ENCODE data around the gene FAM72C. TPM values are rescaled to one million over a fixed set of nuclear protein-coding genes. Genes with fewer than 3 reads are reported as not detected.
"Not testable (repeated sequence)": the region's sequence is repeated elsewhere in the genome, so short reads cannot be mapped to it uniquely, and the experiment has no call there.

FAM72C gene
- 7.7 and 10.2 TPM in 2 replicates for total RNA-seq (2014; rRNA removed; shearing (Covaris generic))

DNA sequence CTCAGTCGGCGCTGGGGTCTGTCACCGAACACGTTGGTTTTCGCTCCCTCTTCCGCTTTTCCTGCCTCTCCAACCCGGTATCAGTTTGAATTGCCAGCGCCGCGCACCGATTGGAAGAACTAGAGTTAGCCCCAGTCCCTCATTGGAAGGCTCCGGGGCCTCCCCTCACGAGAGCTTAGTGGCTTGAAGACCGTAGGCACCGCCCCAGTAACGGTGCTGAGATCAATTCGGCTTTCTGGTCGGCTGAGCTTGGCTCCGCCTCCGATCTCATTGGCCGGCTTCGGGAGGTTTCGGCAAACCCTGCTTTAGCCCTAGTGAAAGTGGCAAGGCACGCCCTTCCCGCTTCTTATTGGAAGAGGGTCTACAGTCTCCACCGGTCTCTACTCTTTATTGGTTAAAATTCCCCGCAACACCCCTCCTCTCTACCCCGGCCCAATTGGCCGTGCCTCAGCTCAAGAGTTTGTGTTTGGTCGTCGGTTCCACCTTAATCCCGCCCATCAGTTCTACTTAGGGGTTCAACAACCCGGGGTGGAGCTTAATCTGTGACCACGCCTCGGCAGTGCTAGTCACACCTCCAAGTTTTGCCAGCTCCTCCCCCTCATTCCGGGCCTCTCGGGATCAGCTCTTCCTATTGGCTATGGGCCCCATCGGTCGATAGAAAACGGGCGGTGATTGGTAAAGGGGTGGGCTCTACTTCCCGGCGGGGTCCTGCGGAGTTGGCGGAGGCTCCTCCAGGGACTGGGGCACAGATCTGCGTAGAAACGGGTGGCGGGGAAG, at the start of gene FAM72C:
FAM72C (minus strand) TSS at position 63 of the 777 bp plus-strand sequence. CDS start 845 bp downstream, outside the sequence.
- not testable (repeated sequence) for DNase-seq (ENCODE audit: low spot score)

DNA sequence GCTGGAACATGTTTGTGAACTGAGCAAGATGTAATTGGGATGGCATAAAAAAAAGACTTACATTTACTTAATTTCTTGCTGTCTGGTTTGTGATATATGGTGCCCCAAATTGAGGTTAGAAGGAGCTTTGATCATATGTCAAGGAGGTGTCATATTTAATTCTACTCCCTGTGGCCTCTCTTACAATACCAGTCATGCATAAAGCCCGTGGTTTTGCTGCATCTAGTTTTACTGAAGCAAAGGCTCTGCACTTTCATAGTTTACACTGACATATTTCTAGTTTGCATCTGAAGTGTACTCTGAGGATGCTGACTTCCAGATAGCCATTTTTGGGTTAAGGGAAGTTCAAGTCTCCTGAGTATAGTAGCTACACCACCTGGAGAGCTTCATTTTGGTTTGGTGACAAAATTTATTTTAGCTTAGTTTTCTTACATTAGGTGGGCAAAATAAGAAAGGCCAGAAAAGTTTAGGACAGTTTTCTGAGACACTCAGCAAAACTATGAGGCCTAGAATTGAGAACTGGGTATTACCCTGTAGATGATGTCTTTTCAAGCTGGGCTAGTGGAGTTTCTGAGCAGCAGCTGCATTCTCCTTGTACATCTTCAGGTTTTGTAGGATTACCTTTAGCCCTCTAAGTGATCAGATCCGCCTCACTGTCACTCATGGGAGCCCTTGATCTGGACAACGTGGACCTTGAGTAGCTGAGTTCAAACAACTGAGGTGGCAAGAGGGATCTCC, 48.4 kb upstream of the FAM72C start:
- DNase-seq (ENCODE audit: low spot score): not testable (repeated sequence)

DNA sequence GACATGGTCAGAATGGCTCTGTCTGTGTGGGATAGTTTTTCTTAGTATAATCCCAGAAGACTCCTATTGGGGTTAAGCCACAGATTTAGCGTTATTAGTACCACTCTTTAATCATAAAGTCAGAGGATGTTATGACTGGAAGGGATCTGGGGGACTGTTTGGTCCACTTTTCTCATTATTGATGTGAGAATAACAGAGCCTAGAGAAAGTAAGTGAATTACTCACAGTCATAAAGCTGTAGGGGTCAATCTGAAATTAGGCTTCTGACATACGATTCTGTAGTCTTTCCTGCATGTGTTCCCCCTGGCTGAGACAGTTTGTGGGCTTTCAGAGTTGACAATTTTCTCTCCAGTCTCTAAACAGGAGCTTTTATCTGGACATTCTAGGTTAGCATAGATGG, 47.3 kb upstream of the FAM72C start:
- not testable (repeated sequence) for DNase-seq (ENCODE audit: low spot score)

DNA sequence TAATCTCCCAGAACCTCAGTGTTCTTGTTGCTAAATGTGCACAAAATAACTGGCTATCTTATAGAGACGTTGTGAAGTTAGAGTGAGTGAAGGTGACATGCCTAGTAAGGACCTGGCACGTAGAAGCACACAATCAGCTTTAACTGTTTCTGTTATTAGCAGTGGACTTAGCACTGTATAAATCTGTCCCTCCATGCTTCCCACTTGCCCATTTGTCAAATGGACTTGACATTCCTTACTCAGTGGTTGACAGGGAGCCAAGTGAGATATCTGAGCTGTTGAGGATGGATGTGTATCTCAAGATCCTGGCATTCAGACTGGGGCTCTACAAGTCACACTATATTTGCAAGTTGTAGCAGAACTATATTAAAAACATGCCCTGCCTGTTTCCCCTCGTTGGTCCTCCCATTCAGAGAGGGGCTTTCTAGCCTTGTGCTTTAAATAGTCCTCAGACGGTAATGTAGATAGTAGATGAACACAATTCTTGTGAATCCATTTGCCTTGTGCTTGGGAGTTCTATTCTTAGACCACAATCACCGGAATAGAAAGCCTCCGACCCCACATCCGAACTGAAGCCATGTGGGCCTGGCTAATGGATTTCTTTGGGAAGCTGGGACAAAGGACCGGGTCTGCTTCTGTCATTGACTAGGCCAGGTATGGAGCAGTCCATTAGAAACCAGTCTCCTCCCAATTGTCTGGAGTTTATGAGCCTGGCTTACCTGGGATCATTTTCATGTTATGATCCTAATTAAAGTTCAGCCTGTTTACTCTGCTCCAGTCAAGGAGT, 43.6 kb upstream of the FAM72C start:
- not testable (repeated sequence) for DNase-seq (ENCODE audit: low spot score)

DNA sequence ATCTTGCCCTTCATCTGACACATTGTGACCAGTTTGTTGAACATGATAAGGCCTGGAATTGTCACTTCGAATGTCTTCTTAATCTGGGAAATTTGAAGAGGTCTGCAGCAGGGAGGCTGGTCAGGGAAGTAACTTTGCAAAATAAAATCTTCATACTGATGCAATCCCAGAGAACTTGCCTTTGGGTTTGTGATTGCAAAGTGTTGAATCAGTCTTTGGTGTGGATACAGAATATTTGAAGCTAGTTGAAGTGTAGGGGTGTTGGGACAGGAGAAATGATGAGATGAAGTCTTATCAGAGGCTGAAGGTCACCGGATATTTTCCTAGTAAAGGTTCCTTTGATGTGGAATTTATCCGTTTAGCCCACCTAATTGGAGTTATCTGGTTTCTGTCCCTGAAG, 42.7 kb upstream of the FAM72C start:
- DNase-seq (ENCODE audit: low spot score): not testable (repeated sequence)

DNA sequence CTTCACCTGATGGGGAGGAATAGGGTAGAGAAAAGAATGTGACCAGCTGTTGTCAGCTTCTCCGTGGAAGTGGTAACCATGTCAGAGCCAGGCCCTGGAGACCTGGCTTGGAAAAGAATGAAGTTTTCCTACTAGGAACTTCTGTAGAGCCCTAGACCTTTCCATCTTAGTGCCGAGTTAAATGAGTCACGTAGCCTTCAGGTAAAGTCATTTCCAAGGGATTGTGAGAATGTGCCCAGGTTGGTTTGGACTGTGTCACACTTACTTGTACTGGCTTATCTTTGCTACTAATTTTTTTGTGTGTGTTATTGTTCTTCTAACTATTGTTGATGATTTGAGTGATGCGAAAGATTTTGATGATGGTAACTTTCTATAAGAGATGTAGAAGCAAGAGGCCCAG, 42.3 kb upstream of the FAM72C start:
- DNase-seq (ENCODE audit: low spot score): not testable (repeated sequence)

DNA sequence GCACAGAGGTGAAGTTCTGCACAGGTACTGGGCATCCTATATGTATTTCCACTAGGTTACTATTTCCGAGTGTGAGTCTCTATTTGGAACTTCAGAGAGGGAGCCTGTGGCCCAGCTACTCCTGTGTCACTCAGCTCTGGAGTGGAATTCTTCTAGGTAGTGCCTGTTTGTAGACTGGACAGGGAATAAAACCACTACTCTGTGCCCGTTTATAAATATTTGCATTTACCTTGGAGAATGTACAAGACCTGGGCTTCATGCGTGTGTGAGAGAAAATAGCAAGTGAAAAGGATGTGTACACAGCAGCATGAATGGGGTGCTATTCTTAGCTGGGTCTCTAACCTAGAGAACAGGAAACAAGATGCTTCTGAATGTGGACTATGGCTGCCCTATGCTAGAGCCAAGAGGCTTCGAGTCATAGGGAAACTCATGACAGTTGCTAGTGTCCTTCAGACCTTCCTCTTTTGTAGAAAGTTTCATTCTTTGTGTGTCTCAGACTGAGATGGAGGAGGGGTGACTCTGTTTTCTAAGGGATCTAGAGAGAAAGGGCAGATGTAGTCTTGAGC, 40.5 kb upstream of the FAM72C start:
- not testable (repeated sequence) for DNase-seq (ENCODE audit: low spot score)

DNA sequence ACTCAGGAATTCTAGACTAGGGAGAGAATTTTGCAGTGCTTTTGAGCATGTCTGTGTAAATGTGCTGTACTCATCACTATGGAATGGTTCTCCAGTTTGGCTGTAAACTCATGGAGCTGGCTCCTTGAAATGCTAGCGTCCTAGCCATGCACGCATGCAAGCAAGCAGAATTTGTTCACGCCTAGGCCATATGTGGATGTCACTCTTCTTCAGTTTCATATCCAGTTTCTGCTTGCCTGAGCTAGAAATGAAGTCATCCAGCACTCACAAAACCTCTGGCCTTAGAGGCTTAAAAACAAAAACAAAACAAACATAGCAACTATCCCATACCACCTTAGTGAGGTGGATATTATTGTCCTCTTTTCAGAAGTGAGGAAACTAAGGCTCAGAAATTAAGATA, 37.6 kb upstream of the FAM72C start:
- not testable (repeated sequence) for DNase-seq (ENCODE audit: low spot score)

DNA sequence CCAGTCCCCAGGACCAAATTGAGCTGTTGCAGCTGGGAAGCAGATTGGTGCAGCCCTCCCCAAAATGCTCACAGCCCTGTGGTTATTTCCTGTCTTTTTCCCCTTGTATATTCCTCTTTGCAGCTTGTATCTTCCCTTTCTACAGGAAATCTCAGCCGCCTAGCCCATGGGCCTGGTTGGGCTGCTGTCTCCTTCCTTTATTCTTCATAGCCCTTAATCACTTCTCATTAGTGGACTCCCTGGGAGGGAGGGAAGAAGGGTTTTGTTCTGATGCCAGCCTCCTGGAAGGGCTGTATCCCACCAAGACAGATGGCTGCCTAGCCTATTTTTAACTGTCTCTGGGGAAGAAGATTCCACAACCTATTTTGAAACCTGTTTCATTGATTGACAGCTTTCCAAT, 32.5 kb upstream of the FAM72C start:
- DNase-seq (ENCODE audit: low spot score): not testable (repeated sequence)

DNA sequence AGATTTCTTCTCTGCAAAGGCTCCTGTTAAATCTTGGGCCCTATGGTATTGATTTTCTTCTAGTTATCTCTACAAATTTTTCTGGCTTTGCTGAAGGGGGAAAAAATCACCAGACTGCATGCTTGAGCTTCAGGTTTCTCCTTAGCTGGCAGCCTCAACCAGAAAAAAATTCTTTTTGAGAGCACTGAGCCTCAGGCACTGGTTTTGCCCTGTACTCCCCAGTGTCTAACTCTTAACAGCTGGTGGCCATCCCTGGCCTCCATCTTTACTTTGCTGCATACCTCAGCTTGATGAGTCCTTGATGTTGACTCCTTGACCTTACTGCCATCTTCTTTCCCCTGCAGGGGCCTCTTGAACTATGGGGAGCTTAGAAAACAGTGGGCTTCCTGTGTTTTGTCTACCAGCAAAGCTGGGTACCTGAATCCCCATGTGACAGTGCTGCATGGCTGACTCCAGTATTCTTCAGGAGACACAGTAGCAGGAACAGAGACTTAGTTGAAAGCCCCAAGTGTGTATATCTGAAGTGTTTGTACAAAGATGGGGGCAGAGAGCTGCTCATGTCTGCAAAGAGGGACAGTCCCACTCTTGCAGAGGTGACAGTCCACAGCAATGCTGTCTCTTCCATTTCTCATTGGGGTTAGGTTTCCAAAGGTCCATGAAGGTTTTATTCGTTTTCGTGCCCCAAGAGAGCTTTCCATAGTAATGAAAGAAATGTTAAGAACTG, 31.7 kb upstream of the FAM72C start:
- DNase-seq (ENCODE audit: low spot score): not testable (repeated sequence)

DNA sequence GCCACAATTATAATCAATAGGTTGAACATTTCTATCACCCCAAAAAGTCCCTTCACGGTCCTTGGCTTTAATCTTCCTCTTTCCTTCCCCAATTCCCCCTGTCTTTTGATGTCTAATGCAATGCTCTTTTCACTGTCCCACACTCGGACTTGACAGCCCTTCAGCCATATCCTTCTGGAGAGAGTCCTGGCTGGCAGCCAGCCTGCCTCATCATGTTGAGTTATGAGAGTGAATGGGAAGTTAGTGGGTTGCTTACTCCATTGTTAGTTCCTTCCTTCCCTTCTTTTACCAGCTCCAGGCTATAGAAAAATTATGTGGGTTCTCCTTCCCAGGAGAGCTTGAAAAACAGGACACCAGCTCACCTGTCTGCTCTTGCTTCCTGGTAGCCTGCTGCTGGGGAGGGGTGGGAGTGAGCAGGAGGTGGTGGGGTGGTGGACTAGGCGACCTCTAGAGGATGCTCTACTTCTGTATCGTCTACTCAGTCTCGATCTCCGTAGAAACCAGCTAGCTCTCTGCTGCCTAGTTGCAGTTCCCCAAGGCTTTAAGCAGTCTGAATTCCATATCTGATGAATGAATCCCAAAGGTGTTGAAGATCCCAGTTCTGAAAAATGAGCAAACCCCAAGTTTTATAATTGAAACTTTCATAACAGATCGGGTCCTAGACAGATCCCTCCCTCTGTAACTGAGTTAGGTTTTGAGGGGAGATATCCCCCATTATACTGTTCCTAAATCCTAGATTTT, 30.5 kb upstream of the FAM72C start:
- DNase-seq (ENCODE audit: low spot score): peak; percentile 0

DNA sequence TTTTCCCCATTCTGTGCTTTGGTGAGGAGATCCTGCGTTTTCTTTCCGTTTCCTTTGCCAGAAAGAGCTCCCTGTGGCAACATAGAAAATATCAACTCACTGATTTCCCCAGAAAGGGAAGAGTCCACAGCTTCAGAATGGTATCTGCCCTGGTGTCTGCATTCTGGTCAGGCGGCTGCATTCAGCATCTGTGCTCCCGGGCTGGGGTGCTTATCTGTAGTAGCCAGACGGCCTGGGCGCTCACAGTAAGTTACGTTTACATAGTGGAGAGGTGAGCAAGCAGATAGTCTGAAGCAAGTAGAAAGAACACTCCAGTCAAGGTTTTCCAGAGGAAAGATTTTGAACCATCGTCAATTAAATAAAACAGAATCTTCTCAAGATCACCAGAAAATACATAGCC, 29.3 kb upstream of the FAM72C start:
- DNase-seq (ENCODE audit: low spot score): not testable (repeated sequence)

DNA sequence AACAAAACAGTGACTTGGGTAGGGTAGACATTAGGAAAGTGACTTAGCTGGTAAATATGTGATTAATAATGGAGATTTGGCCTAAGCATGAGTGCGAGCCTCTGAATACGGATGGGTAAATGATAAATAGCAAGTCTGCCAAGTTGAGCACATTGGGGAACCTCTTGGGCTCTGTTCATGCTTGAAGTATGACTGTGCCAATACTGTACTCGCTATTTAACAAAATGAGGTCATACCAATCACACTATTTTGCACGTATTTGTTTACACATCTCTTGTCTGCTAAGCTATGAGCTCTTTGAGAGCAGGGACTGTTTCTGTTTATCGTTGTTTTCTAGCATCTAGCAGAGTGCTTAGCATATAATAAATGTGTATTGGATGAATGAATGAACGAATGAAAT, 24.2 kb upstream of the FAM72C start:
- not testable (repeated sequence) for DNase-seq (ENCODE audit: low spot score)

DNA sequence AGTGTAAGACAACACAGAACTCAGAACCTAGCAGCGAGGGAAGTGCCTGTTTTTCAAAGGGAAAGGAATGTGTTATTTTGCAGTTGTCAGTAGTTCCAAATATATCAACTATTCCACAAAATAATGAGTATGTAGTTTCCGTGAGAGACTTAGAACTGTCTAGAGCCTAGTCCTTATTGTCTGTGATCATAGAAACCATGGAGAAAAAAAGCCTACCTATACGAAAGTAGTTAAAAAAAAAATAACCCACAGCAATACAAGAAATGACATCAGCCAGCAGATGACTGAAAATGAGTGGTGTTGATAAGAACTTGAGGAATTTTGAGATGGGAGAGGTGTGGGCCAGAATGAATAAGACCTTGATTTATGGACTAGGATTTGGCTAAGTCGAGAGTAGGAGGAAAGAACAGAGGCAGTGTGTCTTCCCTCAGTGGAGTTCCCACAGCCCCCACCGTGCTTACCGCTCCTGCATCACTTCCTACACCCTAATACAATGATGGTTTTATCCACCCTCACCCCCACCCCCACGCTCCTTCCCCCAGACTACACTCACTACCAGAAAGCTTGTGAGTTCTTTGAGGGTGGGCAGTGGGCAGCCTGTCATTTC, 21.6 kb upstream of the FAM72C start:
- DNase-seq (ENCODE audit: low spot score): not testable (repeated sequence)

DNA sequence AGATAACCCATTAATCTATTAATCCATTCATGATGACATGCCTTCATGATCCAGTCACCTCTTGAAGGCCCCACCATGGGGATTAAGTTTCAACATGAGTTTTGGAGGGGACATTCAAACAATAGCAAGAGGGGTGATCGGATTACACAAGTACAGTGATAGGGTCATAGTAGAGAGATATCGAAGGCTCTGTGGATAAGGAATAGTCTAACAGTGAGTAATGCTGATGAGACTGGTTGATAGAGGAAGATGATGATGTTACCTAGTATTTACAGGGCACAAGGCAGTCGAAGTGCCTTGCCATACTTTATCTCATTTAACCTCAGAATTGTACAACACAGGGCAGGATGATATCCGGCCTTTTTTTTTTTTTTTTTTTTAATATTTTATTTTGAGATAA, 18.9 kb upstream of the FAM72C start:
- DNase-seq (ENCODE audit: low spot score): not testable (repeated sequence)

DNA sequence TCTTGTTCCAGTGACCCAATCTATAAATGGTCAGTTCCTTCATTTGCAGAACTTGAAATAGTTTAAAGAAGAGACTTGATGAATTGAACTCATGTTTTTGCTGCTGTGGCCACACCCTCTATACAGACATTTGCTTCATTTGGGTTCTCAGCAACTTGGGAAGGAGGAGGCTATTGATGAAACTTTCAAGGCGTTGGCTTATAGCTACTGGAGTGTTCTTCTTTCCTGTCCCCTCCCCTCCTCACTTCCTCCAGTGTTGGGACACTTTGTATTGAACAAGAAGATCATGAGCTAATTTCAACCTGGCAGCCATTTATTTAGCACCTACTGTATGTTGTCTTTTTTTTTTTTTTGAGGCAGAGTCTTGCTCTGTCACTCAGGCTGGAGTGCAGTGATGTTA, 17.9 kb upstream of the FAM72C start:
- not testable (repeated sequence) for DNase-seq (ENCODE audit: low spot score)

DNA sequence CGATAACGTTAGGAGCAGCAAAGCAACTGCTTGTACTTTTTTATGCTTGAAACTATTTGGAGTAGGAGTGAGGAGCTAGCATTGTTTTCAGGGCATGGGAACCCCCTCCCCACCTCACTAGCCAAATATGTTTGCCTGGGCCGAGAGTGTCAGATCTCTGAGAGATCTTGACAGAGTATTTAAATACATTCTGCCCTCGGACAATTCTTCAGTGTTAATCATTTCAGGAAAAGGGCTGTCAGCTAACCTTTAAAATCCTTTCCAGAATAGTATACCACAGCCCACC, 17.6 kb upstream of the FAM72C start:
- DNase-seq (ENCODE audit: low spot score): not testable (repeated sequence)

DNA sequence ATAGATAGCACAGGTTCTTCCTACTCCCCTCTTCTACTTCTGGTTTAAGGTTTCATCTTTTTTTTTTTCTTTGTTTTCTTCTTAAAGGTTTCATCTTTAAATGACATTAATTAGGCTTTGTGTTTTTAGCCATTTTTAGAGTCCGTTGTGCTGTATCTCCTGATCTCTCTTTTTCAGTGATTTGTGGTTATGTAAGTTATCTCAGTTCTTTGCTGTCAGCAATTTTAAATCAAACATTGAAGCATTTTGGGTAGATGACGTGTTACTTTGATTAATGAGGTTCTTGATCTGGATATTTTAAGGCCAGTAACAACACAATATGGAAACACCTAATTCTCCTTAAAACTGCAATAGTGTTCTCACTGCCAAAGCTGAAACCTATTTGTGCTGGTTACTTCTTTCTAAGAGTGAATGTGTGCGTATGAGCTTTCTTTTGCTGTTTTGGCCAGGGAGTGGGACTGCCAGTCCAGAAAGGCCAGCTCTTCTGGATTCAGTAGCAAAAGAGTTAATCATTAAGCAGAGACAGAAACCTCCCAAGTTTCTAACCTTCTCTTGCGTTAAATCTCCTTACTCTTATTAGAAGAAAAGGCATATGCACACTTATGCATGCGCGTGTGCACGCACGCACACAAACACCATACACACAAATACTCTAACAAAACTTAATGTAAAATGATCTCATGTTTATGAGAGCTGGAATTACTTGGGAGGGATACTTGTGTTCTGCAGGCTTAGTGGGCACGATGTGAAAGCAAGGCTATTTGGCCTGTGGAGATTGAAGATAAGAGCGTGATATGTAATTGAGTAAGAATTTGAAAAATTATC, 17.0 kb upstream of the FAM72C start:
- DNase-seq (ENCODE audit: low spot score): not testable (repeated sequence)

DNA sequence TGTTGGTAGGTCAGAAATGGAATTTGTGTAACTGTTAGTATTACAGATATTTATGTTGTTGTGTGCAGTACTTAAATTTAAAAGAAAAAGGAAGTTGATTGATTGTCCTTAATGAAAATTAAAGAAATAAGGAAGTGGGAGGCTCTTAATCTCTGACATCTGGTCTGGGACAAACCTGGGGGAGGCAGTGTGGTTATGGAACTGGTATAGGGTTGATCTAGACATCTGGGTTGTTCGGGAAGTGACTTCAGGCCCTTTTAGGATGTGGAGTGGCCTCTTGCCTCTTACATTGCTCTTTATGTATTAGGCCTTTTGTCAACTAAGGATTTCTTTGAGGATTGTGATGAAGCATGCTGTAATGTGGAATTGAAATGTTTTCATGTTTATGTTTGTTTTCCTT, 16.1 kb upstream of the FAM72C start:
- DNase-seq (ENCODE audit: low spot score): not testable (repeated sequence)

Data from A172 (cell line).